ENCODE data around the gene ELMOD2. TPM values are rescaled to one million over a fixed set of nuclear protein-coding genes. Genes with fewer than 3 reads are reported as not detected.

ELMOD2 gene
- polyA plus RNA-seq, 1 donor from 2014 or later = 101 TPM

- H3K9me3 ChIP-seq (ENCODE audit: low read length) = no peaks in the 10 kb centered on the region
- H3F3A ChIP-seq (ENCODE audit: insufficient read depth, low read length, poor library complexity, severe bottlenecking) = no peaks in the 10 kb centered on the region
- TF ChIP-seq SMC3 (conservative IDR thresholded peaks at IDR 0.05; ENCODE audit: poor library complexity) = no peak
- TF ChIP-seq TAF1 (IDR thresholded peaks at IDR 0.05; ENCODE audit: low read depth) = no peak
- TF ChIP-seq EP300 (conservative IDR thresholded peaks at IDR 0.05; ENCODE audit: poor library complexity, severe bottlenecking) = no peak
- no peak for TF ChIP-seq CTCF (IDR thresholded peaks at IDR 0.05; ENCODE audit: poor library complexity, severe bottlenecking)
- TF ChIP-seq RAD21 (conservative IDR thresholded peaks at IDR 0.05) = no peak
- TF ChIP-seq REST (IDR thresholded peaks at IDR 0.05; ENCODE audit: borderline replicate concordance) = no peak
- no peak for TF ChIP-seq MXI1 (conservative IDR thresholded peaks at IDR 0.05; ENCODE audit: poor library complexity, severe bottlenecking)
- TF ChIP-seq POLR2AphosphoS5 (IDR thresholded peaks at IDR 0.05) = no peak
- no peak for TF ChIP-seq EZH2 (IDR thresholded peaks at IDR 0.05; ENCODE audit: borderline replicate concordance, insufficient read depth, low read length, poor library complexity, severe bottlenecking)
- H3K9ac ChIP-seq (ENCODE audit: low read length) = no peak overlapping the region
- H2AFZ ChIP-seq (ENCODE audit: low read depth, low read length) = no peak overlapping the region
- H3K4me3 ChIP-seq (ENCODE audit: low read length) = no peak overlapping the region
- no peaks in the 10 kb centered on the region for H3K9me2 ChIP-seq (ENCODE audit: insufficient read depth, low read length)
- no peaks in the 10 kb centered on the region for H4K20me1 ChIP-seq (ENCODE audit: insufficient read depth)
- H3K79me2 ChIP-seq (replicated peaks; ENCODE audit: insufficient read depth, low read length) = no peaks in the 10 kb centered on the region
- H3K27me3 ChIP-seq (ENCODE audit: insufficient read depth, low read depth, low read length) = peaks cover 39% of the 10 kb centered on the region
- H3K4me2 ChIP-seq (ENCODE audit: low read length) = no peak overlapping the region
- no peak overlapping the region for H3K27ac ChIP-seq (ENCODE audit: low read length)
- H3K36me3 ChIP-seq (ENCODE audit: insufficient read depth, low read length) = no peaks in the 10 kb centered on the region
Observed at GRCh38 chr4:140571620-140572019, 47.7 kb downstream of the ELMOD2 start.

- no peaks in the 10 kb centered on the region for H3K9me2 ChIP-seq (ENCODE audit: insufficient read depth, low read length)
- H3K79me2 ChIP-seq (replicated peaks; ENCODE audit: insufficient read depth, low read length) = no peaks in the 10 kb centered on the region
- H2AFZ ChIP-seq (ENCODE audit: low read depth, low read length) = no peak overlapping the region
- peaks cover under 1% of the 10 kb centered on the region for H3K27me3 ChIP-seq (ENCODE audit: insufficient read depth, low read depth, low read length)
- H3K9me3 ChIP-seq (ENCODE audit: low read length) = no peaks in the 10 kb centered on the region
- no peak overlapping the region for H3K27ac ChIP-seq (ENCODE audit: low read length)
- no peak overlapping the region for H3K4me3 ChIP-seq (ENCODE audit: low read length)
- H3F3A ChIP-seq (ENCODE audit: insufficient read depth, low read length, poor library complexity, severe bottlenecking) = no peaks in the 10 kb centered on the region
- no peaks in the 10 kb centered on the region for H3K36me3 ChIP-seq (ENCODE audit: insufficient read depth, low read length)
- TF ChIP-seq CTCF (IDR thresholded peaks at IDR 0.05; ENCODE audit: poor library complexity, severe bottlenecking) = no peak
- TF ChIP-seq SMC3 (conservative IDR thresholded peaks at IDR 0.05; ENCODE audit: poor library complexity) = no peak
- TF ChIP-seq RAD21 (conservative IDR thresholded peaks at IDR 0.05) = no peak
- no peak for TF ChIP-seq REST (IDR thresholded peaks at IDR 0.05; ENCODE audit: borderline replicate concordance)
- TF ChIP-seq EZH2 (IDR thresholded peaks at IDR 0.05; ENCODE audit: borderline replicate concordance, insufficient read depth, low read length, poor library complexity, severe bottlenecking) = no peak
- TF ChIP-seq MXI1 (conservative IDR thresholded peaks at IDR 0.05; ENCODE audit: poor library complexity, severe bottlenecking) = no peak
- TF ChIP-seq TAF1 (IDR thresholded peaks at IDR 0.05; ENCODE audit: low read depth) = no peak
- no peak for TF ChIP-seq POLR2AphosphoS5 (IDR thresholded peaks at IDR 0.05)
- TF ChIP-seq EP300 (conservative IDR thresholded peaks at IDR 0.05; ENCODE audit: poor library complexity, severe bottlenecking) = no peak
- H3K4me2 ChIP-seq (ENCODE audit: low read length) = no peak overlapping the region
- H4K20me1 ChIP-seq (ENCODE audit: insufficient read depth) = no peaks in the 10 kb centered on the region
- H3K9ac ChIP-seq (ENCODE audit: low read length) = no peak overlapping the region
Observed at GRCh38 chr4:140575489-140575888, 51.5 kb downstream of the ELMOD2 start.

Measured in neural cell (in vitro differentiated cells).